A549 (cell line): ENCODE measurements around the gene SYNPR. TPM values are rescaled to one million over a fixed set of nuclear protein-coding genes. Genes with fewer than 3 reads are reported as not detected.

Experiments
- ATAC-seq, 2 experiments: fragments of 200-7000 bp in 1 of 2; fragments of >200 bp in 1 of 2; cut with Nextera tagmentation in 1 of 2; cut with Tn5 transposase in 1 of 2; 3 replicates each; pipeline versions ENCODE4 v1.8.0 to v1.9.1; 2018 to 2020; ENCODE audit warnings: mild to moderate bottlenecking in 1 of 2, moderate library complexity in 1 of 2
- CTCF ChIA-PET: fragments of 300-600 bp; sonication (Branson Sonifier 250); formaldehyde crosslinking; extraction: SDS; loops from one replicate; lab custom pipeline; 2021; ENCODE audit warnings: antibody characterized with exemption, inconsistent platforms; lab: Yijun Ruan, JAX
- POLR2A ChIA-PET: fragments of 350-600 bp; formaldehyde crosslinking; extraction: SDS; loops from one replicate; lab custom pipeline; 2021; ENCODE audit warnings: antibody characterized with exemption, inconsistent platforms; lab: Yijun Ruan, JAX
- DNase-seq, 2 experiments: peaks; one replicate each; pipeline versions ENCODE4 v3.0.0 to v3.0.0-alpha.2; 2011 to 2016; ENCODE audit warnings: low read depth in 1 of 2, low spot score in 1 of 2
- FAIRE-seq: peaks from 2 replicates; lab custom pipeline; 2011; peaks lifted over from hg19 to GRCh38; lab: Jason Lieb, UNC
- H3K27ac ChIP-seq, 2 experiments: fragments of >200 bp; sonication (Bioruptor Twin); formaldehyde crosslinking; 3 replicates each; pipeline ENCODE4 v1.5.1; 2016 to 2017
- H3K4me1 ChIP-seq: fragments of >200 bp; sonication (Bioruptor Twin); formaldehyde crosslinking; 3 replicates; pipeline ENCODE4 v1.6.1; 2016
- H3K4me2 ChIP-seq: fragments of >200 bp; sonication (Bioruptor Twin); formaldehyde crosslinking; 3 replicates; pipeline ENCODE4 v1.6.1; 2016
- H3K4me3 ChIP-seq: fragments of >200 bp; sonication (Bioruptor Twin); formaldehyde crosslinking; 3 replicates; pipeline ENCODE4 v1.5.1; 2016
- H3K9me3 ChIP-seq: fragments of >200 bp; sonication (Bioruptor Twin); formaldehyde crosslinking; 3 replicates; pipeline ENCODE4 v1.6.1; 2016
- BHLHE40 ChIP-seq: IDR thresholded peaks from 2 replicates; pipeline ENCODE4 v1.6.1; 2012; ENCODE audit warnings: low read depth, low read length, inconsistent platforms
- CBX2 ChIP-seq: fragments of 200-600 bp; sonication (generic); IDR thresholded peaks from 2 replicates; pipeline ENCODE4 v1.6.1; 2016; ENCODE audit warnings: low read depth, mild to moderate bottlenecking, borderline replicate concordance
- EP300 ChIP-seq, 2 experiments: fragments of >200 bp; sonication (Bioruptor Twin); formaldehyde crosslinking; IDR thresholded peaks; 2 replicates in 1 of 2; 3 replicates in 1 of 2; pipeline ENCODE4 v1.6.1; 2016 to 2017
- ESRRA ChIP-seq: fragments of 150-350 bp; IDR thresholded peaks from 2 replicates; pipeline ENCODE4 v1.6.1; 2014; ENCODE audit warnings: mild to moderate bottlenecking, low read length, borderline replicate concordance
- FOSL2 ChIP-seq, 2 experiments: fragments of 450-650 bp in 1 of 2; fragments of >200 bp in 1 of 2; sonication (Bioruptor Twin) in 1 of 2; formaldehyde crosslinking; IDR thresholded peaks; 2 replicates each; pipeline versions ENCODE4 v1.5.0 to v1.6.1; 2016 to 2020; ENCODE audit warnings: mild to moderate bottlenecking in 1 of 2, moderate library complexity in 1 of 2
- HEYL ChIP-seq: fragments of 250-450 bp; sonication (Bioruptor Pico); IDR thresholded peaks from 2 replicates; pipeline ENCODE4 v1.8.0; 2021; ENCODE audit warnings: mild to moderate bottlenecking, moderate library complexity
- HOXB13 ChIP-seq: fragments of 250-450 bp; sonication (Bioruptor Pico); IDR thresholded peaks from 2 replicates; pipeline ENCODE4 v1.5.0; 2020; ENCODE audit warnings: low read depth, mild to moderate bottlenecking, moderate library complexity
- MYC ChIP-seq: IDR thresholded peaks from 2 replicates; pipeline ENCODE4 v1.6.1; 2012; ENCODE audit warnings: mild to moderate bottlenecking, inconsistent platforms, low read length, improper control_type of control experiment, borderline replicate concordance
- NFE2L2 ChIP-seq: fragments of 150-350 bp; conservative IDR thresholded peaks from 2 replicates; pipeline ENCODE4 v1.6.1; 2014; ENCODE audit warnings: low read length
- POLR2A ChIP-seq: IDR thresholded peaks from 2 replicates; pipeline ENCODE4 v1.6.1; 2012; ENCODE audit warnings: mild to moderate bottlenecking, low read length
- POLR2AphosphoS2 ChIP-seq: conservative IDR thresholded peaks from 2 replicates; pipeline ENCODE4 v1.6.1; 2012; ENCODE audit warnings: low read length, improper control_type of control experiment, inconsistent platforms
- RAD21 ChIP-seq, 2 experiments: fragments of >200 bp in 1 of 2; sonication (Bioruptor Twin) in 1 of 2; formaldehyde crosslinking in 1 of 2; IDR thresholded peaks in 1 of 2; conservative IDR thresholded peaks in 1 of 2; 2 replicates in 1 of 2; 3 replicates in 1 of 2; pipeline ENCODE4 v1.6.1; 2012 to 2018; ENCODE audit warnings: inconsistent platforms in 1 of 2
- RNF2 ChIP-seq: fragments of 200-600 bp; sonication (generic); IDR thresholded peaks from 2 replicates; pipeline ENCODE4 v1.6.1; 2016; ENCODE audit warnings: low read depth, mild to moderate bottlenecking, antibody characterized with exemption, moderate library complexity, borderline replicate concordance
- TFCP2L1 ChIP-seq: fragments of 250-450 bp; sonication (Bioruptor Pico); IDR thresholded peaks from 2 replicates; pipeline ENCODE4 v1.5.0; 2021; ENCODE audit warnings: mild to moderate bottlenecking
- TP53 ChIP-seq: fragments of 250-450 bp; sonication (Bioruptor Pico); IDR thresholded peaks from 2 replicates; pipeline ENCODE4 v1.5.0; 2021; ENCODE audit warnings: mild to moderate bottlenecking, moderate library complexity
- ZFP36 ChIP-seq: fragments of 450-650 bp; IDR thresholded peaks from 2 replicates; pipeline ENCODE4 v1.6.1; 2014; ENCODE audit warnings: borderline replicate concordance; ENCODE audit not compliant: partially characterized antibody
- ZSCAN20 ChIP-seq: fragments of 250-450 bp; sonication (Bioruptor Pico); IDR thresholded peaks from 2 replicates; pipeline ENCODE4 v1.8.0; 2022; ENCODE audit warnings: mild to moderate bottlenecking, moderate library complexity
- WGBS: methylation state at CpG from one replicate; pipeline ENCODE4 v1.1.6; 2017; ENCODE audit errors: missing lambda C conversion rate; 5-methylcytosine and 5-hydroxymethylcytosine counted together
- polyA plus RNA-seq, 4 experiments: library from polyadenylated mRNA; depleted of rRNA in 3 of 4; stranded (reverse); fragments of >200 nt; fragmentation: RNase III in 1 of 4; extraction: RNeasy Plus Mini Kit Qiagen cat#74134 plus additional on column Dnase treatment in 1 of 4; gene quantifications; 2 replicates in 3 of 4; 3 replicates in 1 of 4; pipeline ENCODE4 v1.2.3, GENCODE V29; 2011 to 2017
- TF ChIP-seq, protein P1 (sequence below): fragments of 150-350 bp; IDR thresholded peaks from 2 replicates; pipeline ENCODE4 v1.6.1; 2014; ENCODE audit warnings: low read depth, mild to moderate bottlenecking, low read length
- TF ChIP-seq, protein P2 (sequence below): fragments of 250-450 bp; sonication (Bioruptor Pico); IDR thresholded peaks from 2 replicates; pipeline ENCODE4 v1.5.0; 2021; ENCODE audit warnings: mild to moderate bottlenecking, moderate library complexity, borderline replicate concordance

SYNPR gene
- polyA plus RNA-seq, 2 of the 4 experiments (the other 2 are of a cell fraction) = not detected

DNA sequence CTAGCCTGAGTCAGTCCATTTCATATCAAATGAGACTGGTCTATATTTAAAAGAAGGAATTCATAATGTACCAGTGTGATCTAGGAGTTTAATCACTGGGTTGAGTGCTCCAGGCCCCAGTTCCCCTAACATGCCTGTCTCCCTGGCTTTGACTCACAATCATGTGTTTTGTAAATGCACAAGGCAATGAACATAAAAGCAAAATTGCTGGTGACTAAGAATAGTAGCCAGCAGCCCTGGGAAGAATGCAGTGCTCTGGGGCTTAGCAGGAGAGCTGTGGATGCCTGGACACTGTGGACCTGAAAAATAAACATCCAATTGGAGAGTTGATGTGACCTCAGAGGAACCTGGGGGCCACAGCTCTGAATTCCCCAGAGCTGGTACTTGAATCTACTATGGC is 50.3 kb downstream of the SYNPR start:
- ATAC-seq = no peak
- POLR2A ChIA-PET = no interaction called here
- Histone ChIP-seq H3K4me3 (no peak overlapping the region), H3K27ac (no peak overlapping the region)
- TF ChIP-seq TP53 (CRISPR knock-in tag) (no peak), CBX2 (no peak), NFE2L2 (no peak), POLR2A (no peak), ZFP36 (no peak), HOXB13 (CRISPR knock-in tag) (no peak), HEYL (CRISPR knock-in tag) (no peak), BHLHE40 (no peak), POLR2AphosphoS2 (no peak), RNF2 (no peak), MYC (no peak), FOSL2 (IDR thresholded peaks at IDR 0.05) (no peak), FOSL2 (CRISPR knock-in tag; IDR thresholded peaks at IDR 0.05) (no peak)
- TF ChIP-seq, protein P1, sequence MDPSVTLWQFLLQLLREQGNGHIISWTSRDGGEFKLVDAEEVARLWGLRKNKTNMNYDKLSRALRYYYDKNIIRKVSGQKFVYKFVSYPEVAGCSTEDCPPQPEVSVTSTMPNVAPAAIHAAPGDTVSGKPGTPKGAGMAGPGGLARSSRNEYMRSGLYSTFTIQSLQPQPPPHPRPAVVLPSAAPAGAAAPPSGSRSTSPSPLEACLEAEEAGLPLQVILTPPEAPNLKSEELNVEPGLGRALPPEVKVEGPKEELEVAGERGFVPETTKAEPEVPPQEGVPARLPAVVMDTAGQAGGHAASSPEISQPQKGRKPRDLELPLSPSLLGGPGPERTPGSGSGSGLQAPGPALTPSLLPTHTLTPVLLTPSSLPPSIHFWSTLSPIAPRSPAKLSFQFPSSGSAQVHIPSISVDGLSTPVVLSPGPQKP = no peak
- TF ChIP-seq, protein P2, sequence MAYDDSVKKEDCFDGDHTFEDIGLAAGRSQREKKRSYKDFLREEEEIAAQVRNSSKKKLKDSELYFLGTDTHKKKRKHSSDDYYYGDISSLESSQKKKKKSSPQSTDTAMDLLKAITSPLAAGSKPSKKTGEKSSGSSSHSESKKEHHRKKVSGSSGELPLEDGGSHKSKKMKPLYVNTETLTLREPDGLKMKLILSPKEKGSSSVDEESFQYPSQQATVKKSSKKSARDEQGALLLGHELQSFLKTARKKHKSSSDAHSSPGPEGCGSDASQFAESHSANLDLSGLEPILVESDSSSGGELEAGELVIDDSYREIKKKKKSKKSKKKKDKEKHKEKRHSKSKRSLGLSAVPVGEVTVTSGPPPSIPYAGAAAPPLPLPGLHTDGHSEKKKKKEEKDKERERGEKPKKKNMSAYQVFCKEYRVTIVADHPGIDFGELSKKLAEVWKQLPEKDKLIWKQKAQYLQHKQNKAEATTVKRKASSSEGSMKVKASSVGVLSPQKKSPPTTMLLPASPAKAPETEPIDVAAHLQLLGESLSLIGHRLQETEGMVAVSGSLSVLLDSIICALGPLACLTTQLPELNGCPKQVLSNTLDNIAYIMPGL = no peak
- TF ChIP-seq, all 56 proteins: peak for 0
- no peaks in the 10 kb centered on the region for H3K4me1 ChIP-seq
- no peak for FAIRE-seq
- H3K4me2 ChIP-seq = no peak overlapping the region
- DNase-seq = no peak
- no peaks in the 10 kb centered on the region for H3K9me3 ChIP-seq
- CTCF ChIA-PET = no interaction called here

DNA sequence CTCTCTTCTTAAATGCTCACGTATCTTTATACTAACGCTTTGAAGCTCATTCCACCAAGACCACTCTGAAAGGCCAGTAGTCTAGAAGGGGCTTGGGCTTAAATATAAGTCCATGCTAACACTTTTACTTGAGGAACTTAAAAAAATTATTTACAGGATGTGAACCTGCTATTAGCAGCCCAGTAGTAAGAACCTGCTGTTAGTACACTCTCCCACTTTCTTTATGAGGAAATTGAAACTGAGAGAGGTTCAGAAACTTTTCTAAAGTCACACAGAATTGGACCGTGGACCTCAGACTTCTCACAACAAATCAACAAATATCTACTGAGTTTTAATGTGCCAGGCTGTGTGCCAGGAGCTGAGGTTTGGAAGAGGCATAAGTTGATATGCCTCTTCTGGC is 53.4 kb downstream of the SYNPR start:
- Histone ChIP-seq H3K4me1 (no peaks in the 10 kb centered on the region), H3K9me3 (no peaks in the 10 kb centered on the region), H3K4me2 (no peak overlapping the region), H3K27ac (no peak overlapping the region), H3K4me3 (no peak overlapping the region)
- CTCF ChIA-PET = no interaction called here
- DNase-seq (no peak), ATAC-seq (no peak), FAIRE-seq (no peak)
- TF ChIP-seq, protein P2 = no peak
- TF ChIP-seq EP300 (IDR thresholded peaks at IDR 0.05) = no peak
- TF ChIP-seq ESRRA = no peak
- TF ChIP-seq TFCP2L1 (CRISPR knock-in tag) = no peak
- no peak for TF ChIP-seq ZSCAN20 (CRISPR knock-in tag)
- 0% methylated on average over 3 of the region's 3 CpGs for WGBS
- POLR2A ChIA-PET = no interaction called here

DNA sequence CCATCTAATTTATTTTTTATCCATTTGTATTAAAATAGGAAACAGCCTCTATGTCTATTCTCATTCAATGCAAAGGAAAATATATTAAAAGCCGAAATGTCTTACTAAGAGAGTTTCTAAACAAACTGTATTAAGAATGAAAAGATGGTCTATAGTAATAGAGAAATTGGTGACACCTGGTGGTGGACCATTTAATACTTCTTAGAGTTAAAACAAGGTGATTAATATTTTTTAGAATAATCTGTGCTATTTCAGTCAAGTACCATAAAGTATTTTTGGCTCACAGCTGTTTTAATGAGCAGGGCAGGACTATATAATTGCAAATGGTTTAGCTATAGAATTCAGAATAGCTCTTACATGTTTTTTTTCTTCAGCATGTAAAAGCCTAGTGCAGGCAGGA is 55.7 kb downstream of the SYNPR start:
- ChIA-PET POLR2A (no interaction called here), CTCF (no interaction called here)
- peak in 1 of 2 experiments; percentile 6 for DNase-seq
- WGBS = 0% methylated on average over 1 of the region's 1 CpG
- no peaks in the 10 kb centered on the region for H3K9me3 ChIP-seq
- no peak overlapping the region for H3K27ac ChIP-seq
- TF ChIP-seq, protein P1 = no peak
- 0 out of 5 replicates have a peak, but pooled peaks of 1 of the 2 experiments have one; percentile 8 for TF ChIP-seq RAD21 (conservative IDR thresholded peaks at IDR 0.05 in 1 of 2, IDR thresholded peaks at IDR 0.05 in 1 of 2)
- no peak overlapping the region for H3K4me3 ChIP-seq
- no peaks in the 10 kb centered on the region for H3K4me1 ChIP-seq
- no peak overlapping the region for H3K4me2 ChIP-seq
- no peak for ATAC-seq
- no peak for FAIRE-seq
